ENCODE results near the gene STRN4. TPM values are rescaled to one million over a fixed set of nuclear protein-coding genes. Genes with fewer than 3 reads are reported as not detected.

Gene STRN4
- polyA plus RNA-seq, 3 donors = 37.5 to 239 (median 48.0) TPM

DNA sequence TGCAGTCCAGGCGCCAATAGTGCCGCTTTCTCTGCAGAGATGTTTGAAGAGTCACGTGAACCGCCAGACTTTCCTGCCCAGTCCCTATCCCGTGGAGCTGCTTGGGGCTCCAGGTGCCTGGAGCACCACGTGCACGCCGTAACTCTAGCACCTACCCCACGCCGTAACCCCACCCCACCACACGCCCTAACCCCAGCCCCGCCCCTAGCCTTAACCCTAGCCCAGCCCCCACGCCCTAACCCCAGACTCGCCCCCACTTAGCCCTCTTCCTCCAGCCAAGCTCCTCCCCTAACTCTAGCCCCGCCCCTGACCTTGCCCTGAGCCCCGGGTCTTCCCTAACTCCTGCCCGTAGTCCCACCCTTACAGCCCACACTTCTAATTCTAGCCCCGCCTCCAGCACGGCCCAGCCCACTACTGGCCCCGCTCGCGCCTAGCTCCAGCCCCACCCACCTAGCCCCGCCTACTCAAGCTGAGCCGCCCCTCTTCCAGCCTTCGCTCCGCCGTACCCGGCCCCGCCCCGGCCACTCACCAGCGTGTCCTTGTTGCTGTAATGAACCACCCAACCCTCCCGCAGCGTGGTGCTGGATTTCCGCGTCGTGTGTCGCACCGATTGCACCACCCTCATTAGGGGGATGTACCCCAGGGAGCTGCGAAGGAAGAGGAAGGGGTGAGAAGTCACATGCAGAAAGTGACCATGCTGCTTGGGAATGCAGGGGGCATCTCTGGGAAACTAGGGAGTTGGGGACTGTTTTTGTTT lies 48.9 kb downstream of the STRN4 start:
- no peak overlapping the region for H2AFZ ChIP-seq (ENCODE audit: insufficient read depth, low read depth, low read length, poor library complexity, severe bottlenecking)
- peaks cover 7% of the 10 kb centered on the region for H4K20me1 ChIP-seq (ENCODE audit: insufficient read depth, low read length)
- 84% methylated on average over 24 of the region's 39 CpGs for WGBS (ENCODE audit: insufficient coverage)
- no peaks in the 10 kb centered on the region for H3K79me2 ChIP-seq (ENCODE audit: insufficient read depth, low read length)
- Mint-ChIP-seq H3K36me3 (peaks cover 84 to 98% of the 10 kb centered on the region in 2 donors), H3K27me3 (ENCODE audit: low read depth in 3 of 3) (no peaks in the 10 kb centered on the region), H3K27ac (peak overlapping the region in 2 of 7 donors; percentile 10 to 24), H3K4me1 (peaks cover 3% of the 10 kb centered on the region), H3K4me3 (no peak overlapping the region), H3K9me3 (peaks cover 0 to 7% (median 0%) of the 10 kb centered on the region in 7 donors)
- no peak overlapping the region for H3K27ac ChIP-seq (ENCODE audit: low read depth in 1 of 2, low read length in 2 of 2)
- H3K9ac ChIP-seq (ENCODE audit: insufficient read depth, low read length, poor library complexity, severe bottlenecking) = no peak overlapping the region
- intact Hi-C loops (cut with micrococcal nuclease) = no loop called here
- no peak overlapping the region for H3K4me2 ChIP-seq (replicated peaks; ENCODE audit: extremely low read depth, low read length, poor library complexity, severe bottlenecking)
- H3K4me1 ChIP-seq (ENCODE audit: control insufficient read depth in 1 of 2, insufficient read depth in 2 of 2, low read length in 2 of 2) = peaks cover 0 to 2% of the 10 kb centered on the region in 2 donors
- TF ChIP-seq, protein P1, sequence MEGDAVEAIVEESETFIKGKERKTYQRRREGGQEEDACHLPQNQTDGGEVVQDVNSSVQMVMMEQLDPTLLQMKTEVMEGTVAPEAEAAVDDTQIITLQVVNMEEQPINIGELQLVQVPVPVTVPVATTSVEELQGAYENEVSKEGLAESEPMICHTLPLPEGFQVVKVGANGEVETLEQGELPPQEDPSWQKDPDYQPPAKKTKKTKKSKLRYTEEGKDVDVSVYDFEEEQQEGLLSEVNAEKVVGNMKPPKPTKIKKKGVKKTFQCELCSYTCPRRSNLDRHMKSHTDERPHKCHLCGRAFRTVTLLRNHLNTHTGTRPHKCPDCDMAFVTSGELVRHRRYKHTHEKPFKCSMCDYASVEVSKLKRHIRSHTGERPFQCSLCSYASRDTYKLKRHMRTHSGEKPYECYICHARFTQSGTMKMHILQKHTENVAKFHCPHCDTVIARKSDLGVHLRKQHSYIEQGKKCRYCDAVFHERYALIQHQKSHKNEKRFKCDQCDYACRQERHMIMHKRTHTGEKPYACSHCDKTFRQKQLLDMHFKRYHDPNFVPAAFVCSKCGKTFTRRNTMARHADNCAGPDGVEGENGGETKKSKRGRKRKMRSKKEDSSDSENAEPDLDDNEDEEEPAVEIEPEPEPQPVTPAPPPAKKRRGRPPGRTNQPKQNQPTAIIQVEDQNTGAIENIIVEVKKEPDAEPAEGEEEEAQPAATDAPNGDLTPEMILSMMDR (IDR thresholded peaks at IDR 0.05) = no peak
- peaks cover 86 to 99% of the 10 kb centered on the region in 2 donors for H3K36me3 ChIP-seq (replicated peaks in 1 of 2; ENCODE audit: control insufficient read depth in 1 of 2, insufficient read depth in 2 of 2, low read length in 2 of 2)
- no peak overlapping the region for H3K4me3 ChIP-seq (replicated peaks in 1 of 3; ENCODE audit: low read depth in 2 of 3, low read length in 3 of 3)
- H3K27me3 ChIP-seq (ENCODE audit: control insufficient read depth in 2 of 2, insufficient read depth in 2 of 2, low read length in 2 of 2) = no peaks in the 10 kb centered on the region
- DNase-seq = peak; percentile 40 to 63 (median 51)
- H3K9me3 ChIP-seq (replicated peaks in 1 of 2; ENCODE audit: control insufficient read depth in 1 of 2, insufficient read depth in 1 of 2, low read length in 2 of 2) = no peaks in the 10 kb centered on the region

DNA sequence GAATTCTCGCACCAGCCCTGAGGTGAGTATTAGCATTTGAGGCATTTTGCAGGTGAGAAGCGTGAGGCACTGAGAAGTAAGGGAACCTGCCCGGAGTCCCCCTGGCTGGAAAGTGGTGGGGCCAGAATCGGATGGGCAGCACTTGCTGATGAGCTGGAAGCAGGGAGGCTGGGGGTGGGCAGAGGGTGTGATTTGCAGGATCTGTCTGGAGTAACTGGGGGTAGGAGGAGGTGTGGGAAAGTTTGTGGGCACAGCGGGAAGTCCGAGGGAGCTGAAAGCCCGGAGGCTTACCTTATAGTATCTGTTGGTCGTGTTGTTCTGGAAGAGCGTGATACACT lies 49.4 kb downstream of the STRN4 start:
- H3K4me1 ChIP-seq (ENCODE audit: control insufficient read depth in 1 of 2, insufficient read depth in 2 of 2, low read length in 2 of 2) = peaks cover 0 to 2% of the 10 kb centered on the region in 2 donors
- intact Hi-C loops (cut with micrococcal nuclease) = no loop called here
- no peaks in the 10 kb centered on the region for H3K9me3 ChIP-seq (replicated peaks in 1 of 2; ENCODE audit: control insufficient read depth in 1 of 2, insufficient read depth in 1 of 2, low read length in 2 of 2)
- H4K20me1 ChIP-seq (ENCODE audit: insufficient read depth, low read length) = peaks cover 7% of the 10 kb centered on the region
- no peak for DNase-seq
- H3K36me3 Mint-ChIP-seq = peaks cover 87 to 99% of the 10 kb centered on the region in 2 donors
- H3K9ac ChIP-seq (ENCODE audit: insufficient read depth, low read length, poor library complexity, severe bottlenecking) = no peak overlapping the region
- 93% methylated on average over 9 of the region's 9 CpGs for WGBS (ENCODE audit: insufficient coverage)
- H3K4me3 Mint-ChIP-seq = no peak overlapping the region
- H3K4me2 ChIP-seq (replicated peaks; ENCODE audit: extremely low read depth, low read length, poor library complexity, severe bottlenecking) = no peak overlapping the region
- H3K27ac ChIP-seq (ENCODE audit: low read depth in 1 of 2, low read length in 2 of 2) = no peak overlapping the region
- peaks cover 86 to 99% of the 10 kb centered on the region in 2 donors for H3K36me3 ChIP-seq (replicated peaks in 1 of 2; ENCODE audit: control insufficient read depth in 1 of 2, insufficient read depth in 2 of 2, low read length in 2 of 2)
- H3K79me2 ChIP-seq (ENCODE audit: insufficient read depth, low read length) = no peaks in the 10 kb centered on the region
- H3K4me1 Mint-ChIP-seq = peaks cover 3% of the 10 kb centered on the region
- peaks cover 0 to 5% (median 2%) of the 10 kb centered on the region in 7 donors for H3K9me3 Mint-ChIP-seq
- H2AFZ ChIP-seq (ENCODE audit: insufficient read depth, low read depth, low read length, poor library complexity, severe bottlenecking) = no peak overlapping the region
- TF ChIP-seq, protein P1 (IDR thresholded peaks at IDR 0.05) = no peak
- no peaks in the 10 kb centered on the region for H3K27me3 Mint-ChIP-seq (ENCODE audit: low read depth in 3 of 3)
- H3K27ac Mint-ChIP-seq = no peak overlapping the region
- no peak overlapping the region for H3K4me3 ChIP-seq (replicated peaks in 1 of 3; ENCODE audit: low read depth in 2 of 3, low read length in 3 of 3)
- H3K27me3 ChIP-seq (ENCODE audit: control insufficient read depth in 2 of 2, insufficient read depth in 2 of 2, low read length in 2 of 2) = no peaks in the 10 kb centered on the region

All from CD14-positive monocyte (primary cell).